ENCODE measurements around the gene NLK.

GRCh38 chr17:28119560-28119959, 77.1 kb downstream of the NLK start:
- TF ChIP-seq CTCF (IDR thresholded peaks at IDR 0.05) = no peak
- no peak for TF ChIP-seq POLR2A (IDR thresholded peaks at IDR 0.05)
